ENCODE data around the gene WRAP73.

DNA sequence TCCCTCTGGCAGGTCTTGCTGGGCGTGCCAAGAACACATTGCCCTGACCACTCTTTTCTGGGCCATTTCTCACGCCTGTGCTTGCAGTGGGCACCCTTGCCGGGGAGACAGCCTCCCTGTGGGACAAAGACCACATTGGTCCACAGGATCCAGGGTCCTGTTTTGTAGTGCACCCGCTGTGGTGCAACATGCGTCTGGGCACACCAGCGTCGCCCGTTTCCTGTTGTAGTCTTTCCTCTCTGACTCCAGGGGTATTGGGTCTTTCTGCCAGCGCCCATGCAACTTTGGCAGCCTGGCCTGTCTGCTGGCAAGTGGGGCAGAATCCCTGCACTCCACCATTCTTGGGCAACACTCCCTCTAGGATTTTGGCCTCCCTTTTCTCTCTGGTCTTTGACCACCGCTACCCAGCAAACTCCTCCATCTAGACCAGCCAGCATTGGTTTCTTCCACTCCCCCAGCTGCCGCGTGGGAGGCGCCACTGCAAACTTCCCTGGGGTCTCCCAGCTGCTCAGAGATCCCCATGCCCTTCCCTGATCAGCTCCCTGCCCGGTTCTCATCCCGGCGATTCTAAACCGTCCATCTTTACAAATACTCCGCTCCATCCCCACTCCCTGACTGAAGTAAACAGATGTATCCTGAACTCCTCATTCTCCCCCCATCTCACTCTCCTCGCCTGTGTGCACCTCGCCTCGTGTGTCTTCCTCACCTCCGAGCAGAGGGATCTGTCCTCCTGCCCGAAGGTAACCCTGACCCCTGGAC is 26.3 kb downstream of the WRAP73 start:
- TF ChIP-seq, protein P1, sequence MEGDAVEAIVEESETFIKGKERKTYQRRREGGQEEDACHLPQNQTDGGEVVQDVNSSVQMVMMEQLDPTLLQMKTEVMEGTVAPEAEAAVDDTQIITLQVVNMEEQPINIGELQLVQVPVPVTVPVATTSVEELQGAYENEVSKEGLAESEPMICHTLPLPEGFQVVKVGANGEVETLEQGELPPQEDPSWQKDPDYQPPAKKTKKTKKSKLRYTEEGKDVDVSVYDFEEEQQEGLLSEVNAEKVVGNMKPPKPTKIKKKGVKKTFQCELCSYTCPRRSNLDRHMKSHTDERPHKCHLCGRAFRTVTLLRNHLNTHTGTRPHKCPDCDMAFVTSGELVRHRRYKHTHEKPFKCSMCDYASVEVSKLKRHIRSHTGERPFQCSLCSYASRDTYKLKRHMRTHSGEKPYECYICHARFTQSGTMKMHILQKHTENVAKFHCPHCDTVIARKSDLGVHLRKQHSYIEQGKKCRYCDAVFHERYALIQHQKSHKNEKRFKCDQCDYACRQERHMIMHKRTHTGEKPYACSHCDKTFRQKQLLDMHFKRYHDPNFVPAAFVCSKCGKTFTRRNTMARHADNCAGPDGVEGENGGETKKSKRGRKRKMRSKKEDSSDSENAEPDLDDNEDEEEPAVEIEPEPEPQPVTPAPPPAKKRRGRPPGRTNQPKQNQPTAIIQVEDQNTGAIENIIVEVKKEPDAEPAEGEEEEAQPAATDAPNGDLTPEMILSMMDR (IDR thresholded peaks at IDR 0.05), result no peak
- TF ChIP-seq POLR2AphosphoS5 (IDR thresholded peaks at IDR 0.05), result no peak
